HG03432 (cell line): ENCODE data around the gene UBE2J2.
"Not testable (repeated sequence)": the region's sequence is repeated elsewhere in the genome, so short reads cannot be mapped to it uniquely, and the experiment has no call there.

Experiments used
- ATAC-seq: cut with Tn5 transposase; IDR thresholded peaks from one replicate; pipeline ENCODE4 v1.9.1; 2021; ENCODE audit warnings: mild to moderate bottlenecking, moderate library complexity; ENCODE audit not compliant: unreplicated experiment

UBE2J2 gene

DNA sequence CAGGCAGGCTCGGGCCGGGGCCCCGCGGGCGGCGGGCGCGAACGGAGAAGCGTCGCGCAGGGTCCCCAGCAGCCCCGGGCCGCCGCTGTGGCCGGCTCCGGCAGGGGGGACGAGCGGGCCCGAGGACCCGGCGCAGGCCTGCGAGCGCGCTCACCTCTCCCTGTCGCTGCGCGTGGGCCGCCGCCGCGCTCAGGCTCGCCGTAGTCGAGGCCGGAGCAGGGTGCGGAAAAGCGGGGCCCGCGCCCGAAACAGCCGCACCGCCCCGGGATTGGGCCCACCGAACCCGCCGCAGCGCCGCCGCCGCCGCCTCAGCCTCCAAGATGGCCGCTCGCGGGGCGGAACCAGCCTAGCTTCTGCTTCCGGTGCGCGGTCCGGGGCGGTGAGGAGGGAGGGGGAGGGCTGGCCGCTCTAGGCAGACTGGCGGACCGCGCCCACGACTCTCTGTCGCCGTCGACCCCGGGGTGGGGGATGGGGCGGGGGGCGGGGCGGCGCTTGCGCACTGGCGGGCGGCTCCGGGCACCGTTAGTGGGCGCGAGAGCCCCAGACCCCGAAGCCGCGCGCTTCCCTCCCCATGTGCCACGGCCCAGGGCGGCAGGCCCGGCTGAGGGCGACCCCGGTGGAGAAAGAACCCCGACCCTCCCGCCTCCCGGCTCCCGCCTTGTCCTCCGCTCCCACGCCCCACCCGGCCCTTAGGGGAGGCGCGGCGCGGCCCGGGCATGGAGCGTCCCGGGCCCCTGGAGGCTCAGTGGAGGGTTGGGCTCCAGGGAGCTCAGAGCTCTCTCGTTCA lies at the start of gene UBE2J2:
Gene UBE2J2 (minus strand): TSS at position 343 of the 787 bp plus-strand sequence. CDS start 5,862 bp downstream, outside the sequence.
- ATAC-seq, result peak; percentile 74

DNA sequence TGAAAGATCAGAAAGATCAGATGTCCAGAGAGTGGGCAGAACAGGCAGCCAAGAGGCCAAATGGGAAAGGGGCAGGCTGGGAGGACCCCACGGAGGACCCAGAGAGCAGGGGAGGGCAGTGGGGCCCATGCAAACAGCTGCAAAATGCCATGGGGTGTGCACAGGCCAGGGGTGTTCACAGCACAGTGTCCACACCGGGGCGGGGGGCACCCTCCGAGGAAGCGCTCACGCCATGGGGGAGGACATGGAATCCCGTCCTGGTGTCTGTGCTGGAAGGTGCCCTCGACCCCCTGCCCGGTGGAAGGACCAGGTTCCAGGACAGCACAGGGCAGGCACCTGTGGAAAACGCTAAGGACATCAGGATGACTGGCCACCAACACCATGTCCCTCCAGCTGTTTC lies 49.3 kb upstream of the UBE2J2 start:
- ATAC-seq, result no peak

DNA sequence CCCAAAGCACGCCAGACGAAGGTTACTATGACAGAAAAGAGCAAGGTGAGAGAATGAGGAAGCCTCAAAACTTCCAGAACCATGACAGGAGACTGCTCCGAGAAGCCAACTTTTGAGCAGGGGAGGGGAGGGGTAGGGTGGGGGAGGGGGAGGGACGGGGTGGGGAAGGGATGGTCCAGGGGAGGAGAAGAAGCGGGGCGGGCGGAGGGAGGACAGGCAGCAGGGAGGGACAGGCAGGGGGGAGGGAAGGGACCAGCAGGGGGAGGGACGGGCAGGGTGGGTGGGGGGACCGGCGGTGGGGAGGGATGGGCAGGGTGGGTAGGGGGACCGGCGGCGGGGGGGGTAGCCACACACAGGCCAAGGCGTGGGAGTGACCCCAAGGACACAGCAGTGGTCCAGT lies 48.8 kb upstream of the UBE2J2 start:
- ATAC-seq, result no peak

DNA sequence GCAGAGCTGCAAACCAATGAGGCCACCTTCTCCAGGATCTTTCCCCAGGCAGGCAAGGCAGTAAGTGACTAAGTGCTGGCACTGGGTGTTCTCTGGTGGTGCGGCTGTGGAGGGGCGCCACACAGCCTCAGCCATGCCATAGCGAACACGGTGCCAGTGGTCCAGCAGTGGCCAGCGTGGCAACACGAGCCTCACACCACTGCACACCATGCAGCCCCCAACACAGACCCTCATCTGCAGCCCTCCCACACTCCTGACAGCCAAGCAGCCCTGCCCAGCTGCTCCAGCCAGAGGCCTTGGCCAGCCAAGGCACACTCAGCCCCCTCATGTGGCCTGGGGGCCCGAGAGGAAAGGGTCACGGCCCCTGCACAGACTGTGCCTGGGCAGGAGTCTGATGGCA lies 47.8 kb upstream of the UBE2J2 start:
- ATAC-seq, result no peak

DNA sequence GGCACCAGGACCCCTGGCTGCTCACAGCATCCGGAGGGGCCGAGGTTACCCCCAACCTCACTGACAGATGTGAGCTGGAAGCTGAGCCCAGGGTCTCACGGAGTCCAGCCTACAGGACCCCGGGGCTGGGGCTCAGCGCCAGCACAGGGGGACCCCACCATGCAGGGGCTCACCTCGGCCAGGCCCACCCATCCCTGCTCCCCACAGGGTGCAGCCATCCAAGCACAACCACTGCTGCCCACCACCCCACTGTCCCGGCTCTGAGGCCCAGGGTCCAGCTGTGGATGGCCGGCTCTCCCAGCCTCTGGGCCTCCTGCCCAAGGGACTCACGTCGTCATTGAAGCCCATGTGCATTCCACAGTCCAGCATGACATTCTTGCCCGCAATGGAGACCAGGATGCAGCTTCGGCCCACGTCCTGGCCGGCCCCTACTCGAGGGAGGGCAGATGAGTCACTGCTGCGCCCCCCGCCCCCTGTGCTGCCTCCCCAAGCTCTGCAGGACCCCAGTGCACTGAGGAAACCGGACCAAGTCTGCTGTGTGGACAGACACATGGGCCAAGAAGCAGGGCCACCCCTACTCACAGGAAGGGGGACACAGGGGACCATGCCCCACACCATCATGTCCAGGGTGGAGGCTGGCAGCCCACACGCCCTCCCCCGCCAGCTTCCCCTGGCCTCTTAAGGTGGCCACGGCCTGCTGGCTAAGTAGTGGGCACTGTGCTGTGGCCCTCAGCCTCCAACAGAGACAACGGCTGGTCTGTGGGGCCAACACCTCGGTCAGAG lies 47.2 kb upstream of the UBE2J2 start:
- ATAC-seq, result no peak

DNA sequence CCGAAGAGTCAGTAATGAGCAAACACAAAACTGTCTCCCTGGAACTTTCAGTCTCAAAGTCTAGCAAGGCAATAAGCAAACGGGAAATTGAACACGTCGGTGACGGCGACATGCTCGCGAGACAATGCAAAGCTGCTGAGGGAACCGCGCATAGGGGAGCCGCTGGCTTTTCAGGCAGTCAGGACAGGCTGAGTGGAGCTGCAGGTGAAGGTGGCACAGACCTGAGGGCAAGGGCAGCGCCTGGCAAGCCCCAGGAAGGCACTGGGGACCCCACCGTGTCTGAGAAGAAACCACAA lies 45.9 kb upstream of the UBE2J2 start:
- ATAC-seq, result no peak

DNA sequence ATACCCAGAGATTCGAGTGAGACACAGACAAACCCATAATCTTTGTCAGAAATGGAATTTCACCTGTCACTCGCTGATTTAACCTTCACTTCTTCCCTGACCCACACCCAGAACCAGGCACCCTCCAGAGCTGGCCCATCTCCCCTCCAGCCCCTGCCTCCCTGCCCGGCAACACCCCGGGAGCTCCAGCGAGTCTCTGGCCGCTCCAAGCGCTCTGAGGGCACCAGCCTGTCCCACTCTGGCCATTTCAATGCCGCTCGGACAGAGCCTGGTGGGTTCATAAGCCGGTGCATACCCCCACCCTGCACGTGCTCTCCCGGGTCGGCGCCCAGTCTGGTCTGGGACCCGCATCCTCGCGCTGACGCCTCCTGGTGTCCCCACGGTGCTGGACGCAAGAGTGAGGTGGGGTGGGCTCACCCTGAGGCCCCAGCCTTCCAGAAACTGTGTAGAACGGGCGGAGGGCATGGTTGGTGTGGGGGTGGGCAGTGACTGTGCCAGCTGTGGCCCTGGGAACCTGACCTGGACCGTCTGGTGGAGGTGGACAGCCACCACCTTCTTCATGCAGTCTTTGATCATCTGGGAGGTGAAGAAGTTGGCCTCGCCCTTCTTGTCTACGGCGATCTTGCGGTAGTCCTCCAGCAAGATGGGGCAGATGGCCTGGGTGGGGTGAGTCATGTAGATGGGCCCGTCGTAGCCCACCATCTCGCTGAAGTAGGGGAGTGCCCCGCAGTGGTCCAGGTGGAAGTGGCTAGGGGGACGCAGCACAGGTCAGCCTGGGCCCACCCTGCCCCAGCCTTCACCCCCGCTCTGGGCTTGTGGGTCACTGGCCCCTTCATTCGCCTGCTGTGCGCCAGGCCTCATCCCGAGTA lies 45.4 kb upstream of the UBE2J2 start:
- no peak for ATAC-seq

DNA sequence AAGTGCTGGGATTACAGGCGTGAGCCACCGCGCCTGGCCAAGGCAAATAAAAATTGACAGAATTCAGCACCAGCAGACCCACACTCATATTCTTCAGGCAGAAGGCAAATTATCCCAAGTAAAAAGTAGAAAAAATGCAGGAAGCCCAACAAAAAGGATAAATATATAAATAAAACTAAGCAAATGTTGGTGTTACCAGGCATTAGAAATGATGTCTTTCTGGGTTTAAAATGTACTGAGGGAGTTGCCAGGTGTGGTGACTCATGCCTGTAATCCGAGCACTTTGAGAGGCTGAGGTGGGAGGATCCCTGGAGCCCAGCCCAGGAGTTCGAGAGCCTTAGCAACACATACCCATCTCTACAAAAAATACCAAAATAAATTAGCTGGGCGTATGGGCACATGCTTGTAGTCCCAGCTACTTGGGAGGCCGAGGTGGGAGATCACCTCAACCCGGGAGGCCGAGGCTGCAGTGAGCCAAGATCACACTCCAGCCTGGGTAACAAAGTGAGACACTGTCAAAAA lies 44.5 kb upstream of the UBE2J2 start:
- ATAC-seq, result no peak

DNA sequence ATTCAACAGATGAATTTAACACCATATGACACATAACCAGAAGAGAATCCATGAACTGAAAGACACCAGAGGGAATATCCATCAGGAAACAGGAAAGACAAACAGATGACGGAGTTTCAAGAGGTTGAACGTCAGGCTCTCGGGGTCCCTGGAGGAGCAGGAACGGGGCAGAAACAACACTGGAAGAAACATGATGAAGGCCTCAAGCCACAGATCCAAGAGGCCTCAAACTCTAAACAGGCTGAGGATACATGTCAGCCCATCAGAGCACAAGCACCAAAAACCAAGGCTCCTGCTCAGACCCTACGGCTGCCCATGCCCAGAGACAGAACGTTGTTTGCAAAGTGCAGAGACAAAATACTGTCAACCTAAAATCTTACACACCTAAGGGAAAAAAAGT lies 43.8 kb upstream of the UBE2J2 start:
- no peak for ATAC-seq

DNA sequence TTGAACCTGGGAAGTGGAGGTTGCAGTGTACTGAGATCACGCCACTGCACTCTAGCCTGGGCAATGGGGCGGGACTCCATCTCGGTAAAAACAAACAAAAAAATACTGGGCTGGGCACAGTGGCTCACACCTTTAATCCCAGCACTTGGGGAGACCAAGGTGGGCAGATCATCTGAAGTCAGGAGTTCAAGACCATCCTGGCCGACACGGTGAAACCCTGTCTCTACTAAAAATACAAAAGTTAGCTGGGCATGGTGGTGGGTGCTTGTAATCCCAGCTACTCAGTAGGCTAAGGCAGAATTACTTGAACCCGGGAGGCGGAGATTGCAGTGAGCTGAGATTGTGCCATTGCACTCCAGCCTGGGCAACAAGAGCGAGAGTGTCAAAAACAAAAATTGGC lies 42.5 kb upstream of the UBE2J2 start:
- not testable (repeated sequence) for ATAC-seq

DNA sequence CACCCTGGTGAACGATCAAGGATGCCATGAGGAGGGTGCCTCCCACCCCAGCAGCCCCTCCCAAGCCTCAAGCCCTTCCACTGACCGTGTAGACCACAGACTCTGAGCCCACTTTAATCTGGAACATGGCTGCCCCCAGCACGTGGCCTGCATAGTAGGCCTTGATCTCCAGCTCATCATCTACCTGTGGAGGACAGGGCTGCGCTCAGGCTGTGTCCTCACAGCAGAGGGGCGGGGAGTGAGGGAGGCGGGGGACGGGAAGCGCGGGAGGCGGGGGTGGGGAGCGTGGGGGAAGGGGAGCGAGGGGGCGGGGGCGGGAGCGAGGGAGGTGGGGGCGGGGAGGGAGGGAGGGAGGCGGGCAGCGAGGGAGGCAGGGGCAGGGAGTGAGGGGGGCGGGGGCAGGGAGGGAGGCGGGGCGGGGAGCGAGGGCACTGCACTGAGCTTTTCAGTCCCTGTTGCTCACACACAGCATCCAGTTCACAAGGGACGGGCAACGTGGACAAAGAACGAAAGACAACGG lies 41.8 kb upstream of the UBE2J2 start:
- ATAC-seq, result no peak

DNA sequence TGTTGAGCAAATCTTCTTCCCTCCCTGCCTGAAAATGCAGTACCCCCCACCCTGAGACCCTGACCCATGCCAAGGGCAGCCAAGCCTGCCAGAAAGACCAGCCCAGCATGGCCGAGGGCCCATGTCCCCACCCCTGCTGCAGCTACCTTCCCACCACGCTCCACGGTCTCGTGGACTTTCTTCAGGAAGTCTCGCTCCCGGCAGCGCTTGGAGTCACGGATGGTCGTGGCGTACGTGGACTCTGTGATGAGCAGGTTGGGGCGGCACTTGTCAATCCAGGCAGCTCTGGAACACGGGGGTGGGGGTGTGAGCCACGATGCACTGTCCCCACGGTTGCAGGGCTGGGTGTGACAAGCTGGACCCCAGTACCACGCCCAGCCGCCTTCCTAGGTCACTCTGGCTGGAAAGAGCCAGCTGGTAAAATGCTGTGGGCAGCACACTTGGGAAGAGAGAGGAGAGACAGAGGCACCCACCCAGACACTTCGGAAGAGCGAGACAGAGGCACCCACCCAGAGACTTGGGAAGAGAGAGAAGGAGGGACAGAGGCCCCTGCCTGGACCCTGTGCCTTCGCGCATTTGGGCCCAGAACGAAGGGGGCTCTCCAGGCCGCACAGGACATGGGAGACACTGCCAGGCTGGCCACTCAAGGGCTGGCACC lies 41.2 kb upstream of the UBE2J2 start:
- no peak for ATAC-seq

DNA sequence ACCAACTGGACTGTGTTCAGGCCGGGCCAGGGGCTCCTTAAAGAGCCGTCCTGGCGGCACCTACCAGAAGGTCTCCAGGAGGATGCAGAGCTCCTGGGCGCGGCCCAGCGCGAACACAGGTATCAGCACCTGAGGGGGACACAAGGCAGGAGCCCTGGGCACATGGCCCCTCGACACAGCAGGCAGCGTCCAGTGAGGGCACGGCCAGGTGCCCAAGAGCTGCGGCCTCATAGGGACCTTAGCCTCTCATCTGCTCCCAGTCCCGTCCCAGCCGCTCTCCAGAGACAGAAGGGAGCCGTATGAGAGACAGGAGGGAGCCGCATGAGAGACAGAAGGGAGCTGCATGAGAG lies 40.6 kb upstream of the UBE2J2 start:
- ATAC-seq, result no peak

DNA sequence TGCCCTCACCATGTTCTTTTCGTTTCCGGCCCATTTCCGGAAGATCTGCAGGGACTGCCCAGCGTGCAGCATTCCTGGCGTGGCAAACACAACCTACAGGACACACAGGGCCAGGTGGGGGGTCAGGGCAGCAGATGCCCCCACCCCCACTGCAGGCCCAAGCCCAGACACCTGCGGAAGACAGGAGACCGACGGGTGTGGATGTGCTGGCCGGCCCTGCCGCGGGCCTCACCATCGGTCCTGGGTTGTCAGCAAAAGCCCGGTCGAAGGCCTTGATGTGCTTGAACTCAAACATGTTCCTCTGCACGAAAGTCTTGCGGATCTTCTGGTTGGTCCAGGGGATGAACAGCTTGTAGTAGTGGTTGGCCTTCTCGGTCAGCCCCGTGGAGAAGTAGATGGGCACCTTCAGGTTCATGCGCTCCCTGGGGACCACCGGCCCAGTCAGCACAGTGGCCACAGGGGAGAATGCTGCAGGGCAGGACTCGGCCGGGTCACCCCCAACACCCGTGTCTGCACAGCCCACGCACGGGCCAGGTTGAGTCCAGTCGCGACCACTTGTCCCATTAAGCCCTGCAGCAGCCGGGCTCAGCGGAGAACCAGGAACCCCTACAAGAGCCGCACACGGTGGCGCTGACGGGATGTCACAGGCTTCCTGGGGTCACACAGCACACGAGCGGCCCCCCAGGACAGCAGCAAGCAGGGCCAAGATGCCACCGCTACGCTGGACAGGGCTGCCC lies 40.0 kb upstream of the UBE2J2 start:
- ATAC-seq, result no peak

DNA sequence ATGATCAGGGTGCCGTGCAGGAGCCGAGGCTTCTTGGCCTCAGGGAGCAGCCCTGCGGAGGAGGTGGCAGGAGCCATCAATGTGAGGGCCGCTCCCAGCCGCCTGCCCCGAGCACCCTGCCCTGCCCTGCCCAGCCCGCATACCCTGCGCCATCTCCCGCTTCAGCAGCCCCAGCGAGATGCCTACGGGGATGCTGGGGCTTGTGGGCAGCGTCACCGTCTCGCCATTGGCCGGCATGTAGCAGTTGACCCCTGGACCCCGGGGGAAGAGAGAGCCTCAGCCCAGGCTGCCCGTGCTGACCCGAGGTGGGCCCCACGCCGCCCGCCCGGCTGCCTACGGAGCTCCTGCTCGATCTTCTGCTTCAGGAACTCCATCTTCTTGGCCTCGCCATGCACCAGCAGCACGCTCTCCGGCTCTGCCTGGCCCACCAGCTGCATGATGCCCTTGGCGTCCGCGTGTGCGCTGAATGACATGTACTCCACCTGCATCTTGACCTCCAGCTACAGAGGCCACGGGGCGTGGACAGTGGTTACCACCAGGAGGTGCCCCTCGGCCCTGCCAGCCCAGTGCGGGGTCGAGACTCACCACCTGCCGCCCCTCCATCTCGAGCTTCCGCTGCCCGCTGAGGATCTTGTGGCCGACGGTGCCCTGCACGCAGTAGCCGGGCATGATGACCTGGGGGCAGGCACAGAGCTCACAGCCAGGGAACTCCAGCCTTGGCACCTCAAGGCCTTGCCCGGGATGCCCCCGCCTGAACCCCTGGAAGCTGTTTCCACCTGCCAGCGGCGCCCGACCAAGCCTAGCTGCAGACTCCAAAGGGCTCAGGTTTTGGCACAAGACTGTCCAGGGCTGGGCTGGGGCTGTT lies 39.0 kb upstream of the UBE2J2 start:
- ATAC-seq, result no peak

DNA sequence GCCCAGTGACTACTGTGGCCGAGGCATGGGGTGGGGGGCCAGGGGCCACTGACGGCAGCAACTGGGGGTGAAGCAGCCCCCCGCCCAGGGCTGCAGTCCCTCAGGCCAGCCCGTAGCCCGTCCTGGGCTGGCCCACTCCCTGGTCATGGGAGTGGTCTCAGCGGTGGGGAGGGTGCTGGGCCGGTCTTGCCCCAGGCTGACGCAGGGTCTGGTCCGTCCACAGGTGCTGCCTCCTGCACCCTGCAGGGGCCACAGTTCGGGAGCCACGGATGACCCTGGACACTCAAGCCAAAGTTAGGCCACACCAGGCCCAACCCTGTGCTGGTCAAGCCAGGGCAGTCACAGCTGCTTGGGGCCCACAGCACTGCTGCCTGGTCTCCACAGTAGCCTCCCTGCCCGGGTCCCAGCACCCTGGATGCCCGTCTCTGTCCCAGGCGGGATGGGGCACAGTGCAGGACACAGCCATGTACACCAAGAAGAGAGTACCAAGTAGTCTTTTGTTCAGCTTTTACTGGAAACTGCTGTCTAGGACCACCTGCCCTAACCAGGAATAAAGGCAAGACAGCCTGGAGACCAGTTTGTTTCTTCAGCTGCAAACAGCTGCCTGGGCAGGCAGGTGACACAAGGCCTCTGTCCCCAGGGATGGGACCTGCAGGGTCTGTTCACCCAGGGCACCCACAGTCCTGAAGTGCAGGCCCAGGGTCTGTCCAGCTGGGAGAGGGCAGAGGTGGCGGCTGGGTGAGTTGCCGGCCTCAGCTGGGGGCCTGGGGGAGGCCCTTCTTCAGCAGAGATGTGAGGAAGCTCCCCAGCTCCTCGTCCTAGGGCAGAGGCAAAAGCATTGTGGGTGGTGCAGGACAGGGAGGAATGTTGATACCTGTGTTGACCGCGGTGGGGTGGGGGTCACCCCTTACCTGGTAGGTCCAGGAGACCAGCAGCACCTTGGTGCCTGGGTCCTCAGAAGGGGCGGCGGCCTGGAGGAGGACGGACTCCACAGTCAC lies 37.8 kb upstream of the UBE2J2 start:
- ATAC-seq, result no peak

DNA sequence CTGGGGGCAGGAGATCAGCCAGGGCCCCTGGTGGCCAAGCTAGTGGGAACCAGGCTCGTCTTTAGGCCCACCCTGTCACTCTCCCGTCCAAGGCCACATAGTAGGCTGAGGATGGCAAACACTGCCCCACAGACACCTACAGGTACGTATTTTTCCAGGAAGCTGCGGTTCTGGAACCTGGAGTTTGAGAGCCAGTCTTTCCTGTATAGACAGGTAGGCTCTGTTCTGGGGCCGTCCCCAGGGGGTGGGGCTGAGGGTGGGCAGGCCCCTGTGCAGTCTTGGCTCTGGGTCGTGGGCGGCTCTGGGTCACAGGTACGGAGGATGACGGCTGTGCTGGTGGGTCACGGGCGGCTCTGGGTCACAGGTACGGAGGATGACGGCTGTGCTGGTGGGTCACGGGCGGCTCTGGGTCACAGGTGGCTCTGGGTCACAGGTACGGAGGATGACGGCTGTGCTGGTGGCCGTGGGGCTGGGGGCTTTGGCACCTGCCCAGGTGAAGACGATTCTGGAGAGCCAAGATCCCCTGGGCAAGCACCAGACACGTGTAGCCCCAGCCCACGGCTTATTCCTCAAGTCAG lies 36.9 kb upstream of the UBE2J2 start:
- ATAC-seq, result no peak

DNA sequence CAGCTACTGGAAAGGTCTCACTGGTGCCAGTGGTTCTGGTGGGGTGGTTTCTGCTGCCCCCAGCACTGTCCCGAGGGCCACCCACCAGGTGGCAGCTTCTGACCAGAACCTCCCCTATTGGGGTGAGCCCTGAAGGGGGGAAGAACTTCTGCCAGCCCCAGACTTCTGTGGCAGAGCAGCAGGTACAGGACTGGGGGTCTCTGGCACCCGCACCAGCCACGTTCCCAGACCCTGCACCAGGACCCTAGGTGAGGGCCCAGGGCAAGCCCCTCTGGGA lies 36.4 kb upstream of the UBE2J2 start:
- no peak for ATAC-seq
